Measurements from ENCODE around the gene CNDP1. TPM values are rescaled to one million over a fixed set of nuclear protein-coding genes. Genes with fewer than 3 reads are reported as not detected.
"Not testable (repeated sequence)": the region's sequence is repeated elsewhere in the genome, so short reads cannot be mapped to it uniquely, and the experiment has no call there.

The CNDP1 gene
- total RNA-seq, 5 donors from 2014 or later (not counting 1 experiment from before 2014, with no cell fraction given), result 0.16 to 0.76 TPM; not detected in 3

- peaks cover 3 to 23% of the 10 kb centered on the region in 2 donors for H3K36me3 ChIP-seq (ENCODE audit: control insufficient read depth in 2 of 2, extremely low read depth in 1 of 2, insufficient read depth in 1 of 2, low read length in 1 of 2)
- no peaks in the 10 kb centered on the region for H3K4me1 ChIP-seq (ENCODE audit: control insufficient read depth in 1 of 2, extremely low read depth in 1 of 2, insufficient read depth in 2 of 2, low read length in 2 of 2)
- peaks cover 34% of the 10 kb centered on the region for H3K36me3 Mint-ChIP-seq
- no peaks in the 10 kb centered on the region for H3K27me3 ChIP-seq (replicated peaks in 1 of 2; ENCODE audit: control insufficient read depth in 2 of 2, extremely low read depth in 1 of 2, insufficient read depth in 2 of 2, low read length in 1 of 2)
- DNase-seq (no peak), ATAC-seq (replicated peaks in 1 of 4) (no peak)
- CTCF ChIA-PET, result interaction anchor here in 1 of 2 donors (0.9 kb wide), 1 partner anchor 27 kb away, joined by 3 read pairs; no protein-coding TSS in a partner anchor
- H3K4me1 Mint-ChIP-seq, result no peaks in the 10 kb centered on the region
- POLR2A ChIA-PET, result no interaction called here
- WGBS (ENCODE audit: insufficient coverage), result 53% methylated on average over 4 of the region's 5 CpGs
- no peak overlapping the region for H3K27ac ChIP-seq (ENCODE audit: low read length)
- no peaks in the 10 kb centered on the region for H3K9me3 ChIP-seq
- no peak overlapping the region for H3K27ac Mint-ChIP-seq
- no peak overlapping the region for H3K4me3 Mint-ChIP-seq
- no peaks in the 10 kb centered on the region for H3K9me3 Mint-ChIP-seq
- H3K4me3 ChIP-seq (ENCODE audit: control insufficient read depth in 1 of 2, extremely low read depth in 1 of 2, low read length in 1 of 2), result no peak overlapping the region
- H3K27me3 Mint-ChIP-seq, result no peaks in the 10 kb centered on the region
These were observed 10.2 kb upstream of the CNDP1 start for GRCh38 chr18:74524097-74524496.

GRCh38 chr18:74524915-74525314, 9.4 kb upstream of the CNDP1 start:
- CTCF ChIA-PET, POLR2A ChIA-PET: not testable (repeated sequence)
- peaks cover 0 to 15% of the 10 kb centered on the region in 2 donors for H3K36me3 ChIP-seq (ENCODE audit: control insufficient read depth in 2 of 2, extremely low read depth in 1 of 2, insufficient read depth in 1 of 2, low read length in 1 of 2)

GRCh38 chr18:74525741-74526140, 8.6 kb upstream of the CNDP1 start:
- no peaks in the 10 kb centered on the region for H3K9me3 ChIP-seq
- peaks cover 0 to 6% of the 10 kb centered on the region in 2 experiments for H3K27me3 ChIP-seq (replicated peaks in 1 of 2; ENCODE audit: control insufficient read depth in 2 of 2, extremely low read depth in 1 of 2, insufficient read depth in 2 of 2, low read length in 1 of 2)
- H3K4me3 ChIP-seq (ENCODE audit: control insufficient read depth in 1 of 2, extremely low read depth in 1 of 2, low read length in 1 of 2), result no peak overlapping the region
- no peak overlapping the region for H3K27ac ChIP-seq (ENCODE audit: low read length)
- DNase-seq (no peak), ATAC-seq (replicated peaks in 1 of 4) (no peak)
- no peaks in the 10 kb centered on the region for H3K9me3 Mint-ChIP-seq
- peaks cover 18% of the 10 kb centered on the region for H3K36me3 Mint-ChIP-seq
- WGBS (ENCODE audit: insufficient coverage), result 96% methylated on average over 8 of the region's 9 CpGs
- ChIA-PET POLR2A (no interaction called here), CTCF (no interaction called here)
- no peaks in the 10 kb centered on the region for H3K4me1 ChIP-seq (ENCODE audit: control insufficient read depth in 1 of 2, extremely low read depth in 1 of 2, insufficient read depth in 2 of 2, low read length in 2 of 2)
- no peaks in the 10 kb centered on the region for H3K4me1 Mint-ChIP-seq
- no peak overlapping the region for H3K27ac Mint-ChIP-seq
- peaks cover 0 to 8% of the 10 kb centered on the region in 2 donors for H3K36me3 ChIP-seq (ENCODE audit: control insufficient read depth in 2 of 2, extremely low read depth in 1 of 2, insufficient read depth in 1 of 2, low read length in 1 of 2)
- H3K4me3 Mint-ChIP-seq, result no peak overlapping the region
- H3K27me3 Mint-ChIP-seq, result peaks cover 0 to 5% of the 10 kb centered on the region in 2 donors

More at GRCh38 chr18:74524915-74525314, 9.4 kb upstream of the CNDP1 start:
- not testable (repeated sequence) for H3K4me1 ChIP-seq (ENCODE audit: control insufficient read depth in 1 of 2, extremely low read depth in 1 of 2, insufficient read depth in 2 of 2, low read length in 2 of 2); H3K4me3 ChIP-seq (ENCODE audit: control insufficient read depth in 1 of 2, extremely low read depth in 1 of 2, low read length in 1 of 2); H3K27ac Mint-ChIP-seq; H3K9me3 Mint-ChIP-seq; H3K27ac ChIP-seq (ENCODE audit: low read length); DNase-seq; H3K9me3 ChIP-seq; H3K27me3 Mint-ChIP-seq; H3K4me3 Mint-ChIP-seq; H3K4me1 Mint-ChIP-seq; H3K27me3 ChIP-seq (replicated peaks in 1 of 2; ENCODE audit: control insufficient read depth in 2 of 2, extremely low read depth in 1 of 2, insufficient read depth in 2 of 2, low read length in 1 of 2); ATAC-seq (replicated peaks in 1 of 4)
- peaks cover 26% of the 10 kb centered on the region for H3K36me3 Mint-ChIP-seq
- 100% methylated on average over 2 of the region's 7 CpGs for WGBS (ENCODE audit: insufficient coverage)

- ATAC-seq (replicated peaks in 1 of 4) (no peak), DNase-seq (no peak)
- no peak overlapping the region for H3K4me3 ChIP-seq (ENCODE audit: control insufficient read depth in 1 of 2, extremely low read depth in 1 of 2, low read length in 1 of 2)
- ChIA-PET CTCF (no interaction called here), POLR2A (no interaction called here)
- peaks cover 0 to under 1% of the 10 kb centered on the region in 2 donors for H3K36me3 ChIP-seq (ENCODE audit: control insufficient read depth in 2 of 2, extremely low read depth in 1 of 2, insufficient read depth in 1 of 2, low read length in 1 of 2)
- H3K27me3 ChIP-seq (replicated peaks in 1 of 2; ENCODE audit: control insufficient read depth in 2 of 2, extremely low read depth in 1 of 2, insufficient read depth in 2 of 2, low read length in 1 of 2), result peaks cover 0 to 6% of the 10 kb centered on the region in 2 experiments
- peaks cover 0 to 5% of the 10 kb centered on the region in 2 donors for H3K27me3 Mint-ChIP-seq
- peaks cover 10% of the 10 kb centered on the region for H3K36me3 Mint-ChIP-seq
- no peaks in the 10 kb centered on the region for H3K4me1 ChIP-seq (ENCODE audit: control insufficient read depth in 1 of 2, extremely low read depth in 1 of 2, insufficient read depth in 2 of 2, low read length in 2 of 2)
- H3K27ac Mint-ChIP-seq, result no peak overlapping the region
- no peak overlapping the region for H3K4me3 Mint-ChIP-seq
- H3K9me3 ChIP-seq, result no peaks in the 10 kb centered on the region
- H3K9me3 Mint-ChIP-seq, result no peaks in the 10 kb centered on the region
- WGBS (ENCODE audit: insufficient coverage), result no CpG with 5 or more reads among the region's 2 CpGs
- H3K4me1 Mint-ChIP-seq, result no peaks in the 10 kb centered on the region
- H3K27ac ChIP-seq (ENCODE audit: low read length), result no peak overlapping the region
These were observed 7.8 kb upstream of the CNDP1 start for GRCh38 chr18:74526488-74526887.

- ChIA-PET POLR2A (no interaction called here), CTCF (no interaction called here)
- no peak overlapping the region for H3K27ac Mint-ChIP-seq
- no peaks in the 10 kb centered on the region for H3K4me1 Mint-ChIP-seq
- Histone ChIP-seq H3K4me3 (ENCODE audit: control insufficient read depth in 1 of 2, extremely low read depth in 1 of 2, low read length in 1 of 2) (no peak overlapping the region), H3K4me1 (ENCODE audit: control insufficient read depth in 1 of 2, extremely low read depth in 1 of 2, insufficient read depth in 2 of 2, low read length in 2 of 2) (no peaks in the 10 kb centered on the region), H3K36me3 (ENCODE audit: control insufficient read depth in 2 of 2, extremely low read depth in 1 of 2, insufficient read depth in 1 of 2, low read length in 1 of 2) (no peaks in the 10 kb centered on the region), H3K9me3 (no peaks in the 10 kb centered on the region), H3K27ac (ENCODE audit: low read length) (no peak overlapping the region), H3K27me3 (replicated peaks in 1 of 2; ENCODE audit: control insufficient read depth in 2 of 2, extremely low read depth in 1 of 2, insufficient read depth in 2 of 2, low read length in 1 of 2) (peaks cover 0 to 14% of the 10 kb centered on the region in 2 experiments)
- DNase-seq (no peak), ATAC-seq (replicated peaks in 1 of 4) (no peak)
- H3K27me3 Mint-ChIP-seq, result peaks cover 2 to 5% of the 10 kb centered on the region in 2 donors
- H3K36me3 Mint-ChIP-seq, result no peaks in the 10 kb centered on the region
- no peaks in the 10 kb centered on the region for H3K9me3 Mint-ChIP-seq
- no peak overlapping the region for H3K4me3 Mint-ChIP-seq
- WGBS (ENCODE audit: insufficient coverage), result no CpG with 5 or more reads among the region's 1 CpG
These were observed 5.8 kb upstream of the CNDP1 start for GRCh38 chr18:74528478-74528877.

- H3K4me3 ChIP-seq (ENCODE audit: control insufficient read depth in 1 of 2, extremely low read depth in 1 of 2, low read length in 1 of 2), result no peak overlapping the region
- Mint-ChIP-seq H3K36me3 (no peaks in the 10 kb centered on the region), H3K27ac (no peak overlapping the region), H3K27me3 (peaks cover 2 to 5% of the 10 kb centered on the region in 2 donors), H3K9me3 (no peaks in the 10 kb centered on the region), H3K4me3 (no peak overlapping the region), H3K4me1 (no peaks in the 10 kb centered on the region)
- no CpG with 5 or more reads among the region's 3 CpGs for WGBS (ENCODE audit: insufficient coverage)
- peaks cover 0 to 16% of the 10 kb centered on the region in 2 experiments for H3K27me3 ChIP-seq (replicated peaks in 1 of 2; ENCODE audit: control insufficient read depth in 2 of 2, extremely low read depth in 1 of 2, insufficient read depth in 2 of 2, low read length in 1 of 2)
- POLR2A ChIA-PET, result no interaction called here
- no peaks in the 10 kb centered on the region for H3K4me1 ChIP-seq (ENCODE audit: control insufficient read depth in 1 of 2, extremely low read depth in 1 of 2, insufficient read depth in 2 of 2, low read length in 2 of 2)
- H3K27ac ChIP-seq (ENCODE audit: low read length), result no peak overlapping the region
- DNase-seq, result no peak
- no peaks in the 10 kb centered on the region for H3K36me3 ChIP-seq (ENCODE audit: control insufficient read depth in 2 of 2, extremely low read depth in 1 of 2, insufficient read depth in 1 of 2, low read length in 1 of 2)
- no peak for ATAC-seq (replicated peaks in 1 of 4)
- no peaks in the 10 kb centered on the region for H3K9me3 ChIP-seq
- CTCF ChIA-PET, result no interaction called here
These were observed 5.4 kb upstream of the CNDP1 start for GRCh38 chr18:74528913-74529312.

GRCh38 chr18:74529378-74529777, 4.9 kb upstream of the CNDP1 start:
- Histone ChIP-seq H3K27ac (ENCODE audit: low read length) (no peak overlapping the region), H3K4me3 (ENCODE audit: control insufficient read depth in 1 of 2, extremely low read depth in 1 of 2, low read length in 1 of 2) (no peak overlapping the region), H3K9me3 (no peaks in the 10 kb centered on the region), H3K27me3 (replicated peaks in 1 of 2; ENCODE audit: control insufficient read depth in 2 of 2, extremely low read depth in 1 of 2, insufficient read depth in 2 of 2, low read length in 1 of 2) (peaks cover 0 to 16% of the 10 kb centered on the region in 2 experiments), H3K36me3 (ENCODE audit: control insufficient read depth in 2 of 2, extremely low read depth in 1 of 2, insufficient read depth in 1 of 2, low read length in 1 of 2) (no peaks in the 10 kb centered on the region), H3K4me1 (ENCODE audit: control insufficient read depth in 1 of 2, extremely low read depth in 1 of 2, insufficient read depth in 2 of 2, low read length in 2 of 2) (no peaks in the 10 kb centered on the region)
- Mint-ChIP-seq H3K36me3 (no peaks in the 10 kb centered on the region), H3K9me3 (no peaks in the 10 kb centered on the region), H3K27ac (no peak overlapping the region), H3K4me3 (no peak overlapping the region), H3K4me1 (no peaks in the 10 kb centered on the region), H3K27me3 (peaks cover 2 to 5% of the 10 kb centered on the region in 2 donors)
- no peak for DNase-seq
- ChIA-PET POLR2A (no interaction called here), CTCF (no interaction called here)
- no peak for ATAC-seq (replicated peaks in 1 of 4)
- WGBS (ENCODE audit: insufficient coverage), result 69% methylated on average over 2 of the region's 6 CpGs
